ENCODE data around the gene NUP50.
A peak's percentile ranks its signal among the peaks of the same experiment; 100 is the strongest.

NUP50 gene

DNA sequence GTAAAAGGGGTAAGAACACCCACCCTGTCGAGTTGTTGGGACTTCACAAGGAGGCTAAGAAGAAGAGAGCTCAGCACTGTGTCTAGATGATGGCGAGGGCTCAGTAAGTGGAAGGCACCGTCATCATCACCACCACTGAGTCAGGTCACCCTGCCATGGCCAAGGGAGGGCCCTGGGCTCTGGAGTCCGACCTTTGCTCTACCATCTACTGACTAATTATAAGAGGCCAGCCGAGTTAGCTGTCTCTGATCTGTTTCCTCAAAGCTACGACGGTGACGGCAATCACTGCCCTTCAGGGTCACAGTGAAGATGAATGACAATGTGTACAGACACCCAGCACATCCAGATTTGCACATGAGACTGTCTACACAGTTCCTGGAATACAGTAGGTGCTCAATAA is 47.7 kb downstream of the NUP50 start:
- no peak for DNase-seq

- no peak for DNase-seq
Measured at GRCh38 chr22:45211848-45212247, 48.1 kb downstream of the NUP50 start.

- no peak for DNase-seq
Measured at GRCh38 chr22:45212306-45212709, 48.6 kb downstream of the NUP50 start.

DNA sequence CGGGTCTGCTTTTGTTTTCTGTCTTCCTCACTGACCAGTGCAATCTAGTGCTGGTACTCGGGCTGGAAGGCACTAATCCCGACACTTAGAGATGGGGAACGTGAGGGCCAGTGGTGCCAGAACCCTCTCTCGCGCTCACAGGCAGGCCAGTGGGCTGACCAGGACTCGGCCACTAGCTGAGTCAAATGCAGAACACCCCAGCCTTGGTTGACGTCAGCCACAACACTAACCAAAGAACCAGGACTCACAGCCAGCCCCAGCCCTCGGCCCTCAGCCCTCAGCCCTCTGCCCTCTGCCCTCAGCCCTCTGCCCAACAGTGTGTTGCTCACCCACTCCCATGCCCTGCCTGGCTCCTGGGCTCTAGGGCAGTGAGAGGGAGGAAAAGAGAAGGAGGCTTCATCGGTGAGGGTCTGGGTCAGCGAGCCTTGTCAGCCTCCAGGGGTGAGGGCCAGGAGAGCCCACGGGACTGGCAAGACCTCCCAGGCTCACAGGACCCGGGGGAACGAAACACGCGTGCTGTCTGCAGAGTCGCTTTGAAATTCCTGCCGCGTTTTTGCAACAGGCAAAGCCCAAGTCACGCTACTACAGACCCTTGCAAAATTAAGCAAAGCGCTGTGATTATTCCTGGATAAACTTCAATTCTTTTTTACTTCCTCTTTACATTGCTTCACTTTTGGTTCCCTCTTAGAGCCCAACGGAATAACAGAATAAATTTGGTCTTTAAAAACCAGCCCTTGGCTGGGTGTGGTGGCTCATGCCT is 49.4 kb downstream of the NUP50 start:
- no peak for DNase-seq

GRCh38 chr22:45216133-45217003 is 52.6 kb downstream of the NUP50 start:
- DNase-seq: no peak

DNA sequence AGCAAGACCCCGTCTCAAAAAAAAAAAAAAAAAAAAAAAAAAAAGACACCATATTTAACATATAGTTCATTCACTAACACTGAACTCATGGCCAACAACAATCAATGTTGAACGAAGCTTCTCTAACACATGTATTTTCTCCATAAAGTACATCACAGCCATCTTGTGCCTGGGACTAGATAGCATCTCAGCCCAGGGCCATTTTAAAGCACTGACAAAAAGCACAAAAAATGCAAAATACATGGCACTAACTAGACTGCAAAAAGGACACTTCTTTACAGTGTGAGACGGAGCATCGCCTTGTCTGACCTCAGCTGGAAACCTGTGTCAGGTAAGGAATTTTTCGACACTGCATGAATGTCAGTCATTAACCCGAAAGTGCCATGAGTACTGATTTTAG is 53.6 kb downstream of the NUP50 start:
- DNase-seq: no peak

- no peak for DNase-seq
Measured at GRCh38 chr22:45217806-45218205, 54.1 kb downstream of the NUP50 start.

GRCh38 chr22:45218976-45219375 is 55.3 kb downstream of the NUP50 start:
- peak; percentile 24 for DNase-seq

DNA sequence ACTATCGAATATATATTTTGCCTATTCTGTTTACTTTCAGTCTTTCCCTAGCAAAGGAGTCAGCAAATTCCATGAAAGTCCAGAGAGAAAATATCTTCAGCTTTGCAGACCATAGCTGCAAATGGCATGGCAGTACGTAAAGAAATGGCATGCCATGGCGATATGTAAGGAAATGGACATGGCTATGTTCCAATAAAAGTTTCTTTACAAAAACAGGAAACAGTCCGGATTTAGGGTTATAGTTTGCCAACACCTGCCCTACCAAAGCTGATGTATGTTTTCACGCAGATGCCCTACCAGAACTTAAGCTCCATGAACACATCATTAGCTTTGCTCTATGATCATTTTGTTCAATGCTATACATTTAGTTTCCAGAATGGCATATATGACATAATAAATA is 57.5 kb downstream of the NUP50 start:
- no peak for DNase-seq

GRCh38 chr22:45223304-45224117 is 59.8 kb downstream of the NUP50 start:
- DNase-seq: no peak

DNA sequence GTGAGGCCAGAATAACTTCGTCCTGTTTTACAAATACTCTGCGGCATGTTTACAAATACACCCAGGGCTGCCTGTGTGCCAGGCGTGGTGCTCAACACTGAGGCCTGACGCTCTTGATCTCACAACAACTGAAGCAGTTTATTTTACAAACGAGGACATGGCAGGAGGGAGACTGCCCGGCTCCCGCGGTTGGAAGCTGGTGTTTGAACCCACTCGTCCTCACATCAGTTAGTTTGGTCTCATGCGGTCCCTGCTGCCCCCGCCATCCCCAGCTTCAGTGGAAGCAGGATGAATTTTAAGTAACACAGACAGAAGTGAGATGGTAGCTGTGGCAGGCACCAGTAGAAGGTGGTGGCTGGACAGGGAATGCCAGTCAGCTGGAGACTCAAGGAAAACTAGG is 60.6 kb downstream of the NUP50 start:
- no peak for DNase-seq

GRCh38 chr22:45224988-45225731 is 61.4 kb downstream of the NUP50 start:
- DNase-seq: no peak

GRCh38 chr22:45225732-45226502 is 62.2 kb downstream of the NUP50 start:
- no peak for DNase-seq

DNA sequence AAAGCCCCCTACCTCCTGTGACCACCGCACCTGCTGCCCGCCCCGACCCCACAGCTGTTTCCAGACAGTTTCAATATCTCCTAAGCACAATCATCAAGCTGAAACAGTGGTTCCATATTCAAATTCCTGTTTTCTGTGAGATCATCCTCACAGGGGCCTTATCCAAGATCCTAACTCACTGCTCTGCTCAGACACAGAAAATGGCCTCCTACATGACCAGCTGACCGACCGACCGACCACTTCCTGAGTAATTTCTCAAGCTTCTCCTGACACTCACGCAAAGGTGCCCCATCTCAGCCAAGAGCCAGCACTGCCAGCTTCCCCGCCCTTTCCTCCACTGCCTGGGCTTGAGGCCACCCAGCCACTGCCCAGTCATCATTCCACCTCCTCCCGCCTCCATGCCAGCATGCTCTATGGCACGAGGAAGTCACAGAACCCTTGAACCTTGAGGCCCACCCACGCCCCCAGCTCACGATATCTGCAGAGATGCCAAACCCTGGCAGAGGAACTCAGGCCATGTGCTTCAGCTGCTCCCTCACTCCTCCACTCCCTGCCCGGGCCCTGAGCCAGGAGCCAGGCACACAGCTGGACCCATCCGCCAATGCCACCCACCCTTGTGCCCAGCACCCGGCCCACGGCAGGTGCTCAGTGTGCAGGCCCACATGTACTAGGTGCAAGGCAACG is 62.9 kb downstream of the NUP50 start:
- no peak for DNase-seq

- DNase-seq: no peak
Measured at GRCh38 chr22:45227645-45228400, 64.1 kb downstream of the NUP50 start.

DNA sequence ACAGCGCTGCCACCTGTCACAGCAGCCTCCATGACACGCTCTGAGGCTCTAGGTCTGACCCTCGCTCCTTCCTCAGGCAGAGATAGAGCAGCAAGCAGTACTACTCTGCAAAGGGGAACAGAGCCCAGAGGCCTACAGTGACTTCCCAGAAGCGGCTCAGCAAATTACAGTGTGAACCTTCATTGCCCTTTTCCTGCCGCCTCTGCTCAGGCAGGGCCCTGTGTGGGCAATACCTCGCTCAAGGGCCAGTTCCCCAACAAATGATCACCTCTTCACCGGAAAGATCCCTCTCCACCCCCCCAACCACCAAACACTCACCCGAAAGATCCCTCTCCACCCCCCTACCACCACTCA is 64.7 kb downstream of the NUP50 start:
- no peak for DNase-seq

DNA sequence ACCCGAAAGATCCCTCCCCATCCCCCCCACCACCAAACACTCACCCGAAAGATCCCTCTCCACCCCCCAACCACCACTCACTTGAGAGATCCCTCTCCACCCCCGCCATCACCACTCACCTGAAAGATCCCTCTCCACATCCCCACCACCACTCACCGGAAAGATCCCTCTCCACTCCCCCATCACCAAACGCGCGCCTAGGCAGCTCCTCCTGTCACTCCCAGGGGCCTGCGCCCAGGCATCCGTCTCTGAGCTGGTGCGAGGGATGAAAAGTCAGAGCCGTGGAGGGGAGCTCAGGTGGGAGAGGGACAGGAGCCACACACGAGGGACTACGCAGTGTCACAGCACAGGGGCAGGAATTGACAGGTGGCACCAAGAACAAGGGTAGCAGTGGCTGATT is 65.5 kb downstream of the NUP50 start:
- no peak for DNase-seq

DNA sequence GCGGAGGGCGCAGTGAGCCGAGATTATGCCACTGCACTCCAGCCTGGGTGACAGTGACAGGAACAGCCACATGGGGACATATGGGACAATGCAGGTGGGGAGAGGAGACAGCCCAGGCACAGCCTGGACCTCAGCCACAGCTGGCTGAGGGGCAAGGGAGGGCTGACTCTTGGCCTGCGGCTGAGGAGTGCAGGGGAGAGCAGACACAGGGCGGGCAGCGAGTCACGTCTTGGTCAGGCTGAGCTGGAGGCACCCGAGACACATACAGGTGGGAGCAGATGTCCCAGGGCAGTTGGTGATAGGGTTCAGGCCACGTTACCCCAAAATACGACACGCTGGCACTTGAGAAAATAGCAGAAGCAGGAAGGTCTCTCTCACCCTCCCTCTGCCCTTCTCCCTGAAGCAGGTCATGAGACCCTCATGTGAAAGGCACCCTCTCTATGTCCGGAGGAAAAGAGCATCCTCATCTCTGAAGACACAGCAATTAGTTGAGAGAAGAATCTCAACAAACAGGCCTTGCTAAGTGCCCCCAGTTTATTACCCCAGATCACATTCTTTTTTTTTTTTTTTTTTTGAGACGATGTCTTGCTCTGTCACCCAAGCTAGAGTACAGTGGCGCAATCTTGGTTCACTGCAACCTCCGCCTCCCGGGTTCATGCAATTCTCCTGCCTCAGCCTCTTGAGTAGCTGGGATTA is 66.4 kb downstream of the NUP50 start:
- no peak for DNase-seq

DNA sequence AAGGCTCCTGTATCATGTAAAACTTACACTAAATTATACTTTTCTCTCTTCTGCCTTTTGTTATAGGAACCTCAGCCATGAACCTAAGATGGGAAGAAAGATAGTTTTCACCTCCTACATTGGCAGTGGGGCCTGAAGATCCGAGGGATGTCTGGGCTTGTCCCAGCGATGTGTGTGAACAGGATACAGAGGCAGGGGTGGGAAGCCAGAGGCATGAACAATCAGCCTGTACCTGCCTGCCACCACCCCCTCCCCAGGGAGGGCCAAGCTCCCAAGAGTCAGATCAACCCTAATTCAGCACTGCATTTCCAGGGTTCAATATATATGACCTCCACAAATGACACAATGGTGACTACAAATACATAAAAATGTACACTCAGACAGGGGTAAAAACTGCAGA is 67.6 kb downstream of the NUP50 start:
- DNase-seq: no peak

DNA sequence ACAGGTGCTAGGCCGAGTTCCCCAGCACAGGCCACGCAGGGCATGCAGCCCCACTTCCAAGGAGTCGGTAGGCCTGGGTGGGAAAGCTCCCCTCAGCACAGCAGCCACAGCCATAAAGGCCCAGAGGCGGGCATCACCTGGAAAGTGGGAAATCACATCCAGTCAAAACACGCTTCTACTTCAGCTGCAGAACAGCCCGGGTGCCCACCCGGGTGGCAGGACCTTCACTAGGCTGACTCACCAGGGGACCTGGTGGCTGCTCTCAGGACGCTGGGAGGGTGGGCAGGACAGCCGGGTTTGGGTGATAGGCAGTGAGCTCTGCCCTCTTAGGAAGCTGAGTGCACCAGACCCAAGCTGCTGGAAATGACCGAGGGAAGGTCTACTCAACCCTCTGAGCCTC is 69.7 kb downstream of the NUP50 start:
- no peak for DNase-seq
